HG02588 (cell line): ENCODE results near the gene FLAD1.
A peak's percentile ranks its signal among the peaks of the same experiment; 100 is the strongest.

Experiments
- ATAC-seq: cut with Tn5 transposase; IDR thresholded peaks from one replicate; pipeline ENCODE4 v1.9.1; 2021; ENCODE audit warnings: mild to moderate bottlenecking, moderate library complexity; ENCODE audit not compliant: unreplicated experiment

FLAD1 gene

GRCh38 chr1:155014709-155015508 is 31.8 kb downstream of the FLAD1 start:
- no peak for ATAC-seq

DNA sequence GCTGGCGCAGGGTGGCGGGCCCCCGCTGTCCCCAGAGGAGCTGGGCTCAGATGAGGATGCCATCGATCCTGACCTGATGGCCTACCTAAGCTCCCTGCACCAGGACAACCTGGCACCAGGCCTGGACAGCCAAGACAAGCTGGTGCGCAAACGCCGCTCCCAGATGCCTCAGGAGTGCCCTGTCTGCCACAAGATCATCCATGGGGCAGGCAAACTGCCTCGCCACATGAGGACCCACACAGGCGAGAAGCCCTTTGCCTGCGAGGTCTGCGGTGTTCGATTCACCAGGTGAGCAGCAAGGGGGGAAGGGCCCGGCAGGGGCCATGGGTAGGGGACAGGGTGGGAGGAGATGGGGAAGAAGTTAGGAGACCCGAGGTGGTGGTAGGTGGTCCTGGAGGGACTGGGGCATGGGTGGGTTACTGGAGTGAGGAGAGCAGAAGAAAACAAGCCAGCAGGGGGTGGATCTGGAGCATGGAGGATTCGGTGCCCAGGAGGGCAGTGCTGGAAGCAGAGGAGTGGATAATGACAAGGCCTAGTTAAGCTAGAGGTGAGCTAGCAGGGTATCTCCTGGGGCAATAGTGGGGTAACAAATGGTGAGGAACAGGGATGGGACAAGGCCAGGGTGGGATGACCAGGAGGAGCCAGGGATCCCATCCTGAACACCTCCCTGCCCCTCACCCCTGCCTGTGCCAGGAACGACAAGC is 32.5 kb downstream of the FLAD1 start:
- no peak for ATAC-seq

DNA sequence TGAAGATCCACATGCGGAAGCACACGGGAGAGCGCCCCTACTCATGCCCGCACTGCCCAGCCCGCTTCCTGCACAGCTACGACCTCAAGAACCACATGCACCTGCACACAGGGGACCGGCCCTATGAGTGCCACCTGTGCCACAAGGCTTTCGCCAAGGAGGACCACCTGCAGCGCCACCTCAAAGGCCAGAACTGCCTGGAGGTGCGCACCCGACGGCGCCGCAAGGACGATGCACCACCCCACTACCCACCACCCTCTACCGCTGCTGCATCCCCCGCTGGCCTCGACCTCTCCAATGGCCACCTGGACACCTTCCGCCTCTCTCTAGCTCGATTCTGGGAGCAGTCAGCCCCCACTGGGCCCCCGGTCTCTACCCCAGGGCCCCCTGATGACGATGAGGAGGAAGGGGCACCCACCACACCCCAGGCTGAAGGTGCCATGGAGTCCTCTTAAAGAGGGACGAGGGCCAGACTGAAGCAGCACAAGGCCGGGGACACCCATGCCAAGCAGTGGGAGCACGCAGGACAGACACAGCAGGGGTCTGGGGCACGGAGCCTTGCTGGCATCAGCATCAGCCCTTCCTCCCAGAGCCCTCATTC is 33.2 kb downstream of the FLAD1 start:
- ATAC-seq, result no peak

DNA sequence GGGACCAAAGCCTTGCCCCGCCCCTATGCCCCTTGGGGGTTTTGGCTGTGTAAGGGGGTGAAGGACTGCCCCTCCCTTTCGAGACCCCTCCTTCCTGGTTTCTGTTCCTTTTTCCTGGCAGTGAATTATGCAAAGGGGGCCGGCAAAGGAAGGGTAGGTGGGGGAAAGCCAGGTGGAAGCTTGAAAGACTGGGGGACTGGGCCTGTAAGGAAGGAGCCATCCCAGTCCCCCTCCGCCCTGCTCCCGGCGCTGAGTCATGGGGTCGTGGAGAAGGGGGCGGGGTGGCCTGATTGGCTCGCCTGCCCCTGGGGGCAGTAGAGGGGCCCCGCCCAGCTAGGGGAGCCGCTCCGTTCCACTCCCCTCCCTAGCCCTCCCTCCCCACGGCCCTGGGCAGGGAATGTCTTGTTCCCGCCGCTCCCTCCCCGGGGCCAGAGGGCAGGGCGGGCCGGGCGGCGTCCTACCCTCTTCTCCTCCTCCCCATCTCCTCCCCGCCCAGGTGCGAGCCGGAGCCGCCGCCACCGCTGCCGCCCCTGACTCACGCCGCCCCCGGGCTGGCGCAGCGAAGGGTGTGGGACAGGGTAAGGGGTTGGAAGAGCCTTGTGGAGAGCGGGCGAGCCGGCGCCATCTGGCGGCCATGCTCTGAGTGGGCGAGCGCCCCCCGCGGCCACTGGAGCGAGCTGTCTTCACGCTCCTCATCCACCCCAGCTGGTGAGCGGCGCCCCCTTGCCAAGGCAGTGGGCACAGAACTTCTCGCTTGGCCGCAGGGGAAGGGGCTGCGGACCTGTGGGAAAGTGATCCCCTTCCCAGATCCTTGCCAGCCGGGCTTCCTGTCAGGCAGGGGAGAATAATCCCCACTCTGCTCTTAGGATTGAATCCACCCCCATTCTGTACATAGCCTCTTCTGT is 34.1 kb downstream of the FLAD1 start:
- peak; percentile 70 for ATAC-seq

GRCh38 chr1:155017946-155018316 is 34.8 kb downstream of the FLAD1 start:
- ATAC-seq, result no peak

DNA sequence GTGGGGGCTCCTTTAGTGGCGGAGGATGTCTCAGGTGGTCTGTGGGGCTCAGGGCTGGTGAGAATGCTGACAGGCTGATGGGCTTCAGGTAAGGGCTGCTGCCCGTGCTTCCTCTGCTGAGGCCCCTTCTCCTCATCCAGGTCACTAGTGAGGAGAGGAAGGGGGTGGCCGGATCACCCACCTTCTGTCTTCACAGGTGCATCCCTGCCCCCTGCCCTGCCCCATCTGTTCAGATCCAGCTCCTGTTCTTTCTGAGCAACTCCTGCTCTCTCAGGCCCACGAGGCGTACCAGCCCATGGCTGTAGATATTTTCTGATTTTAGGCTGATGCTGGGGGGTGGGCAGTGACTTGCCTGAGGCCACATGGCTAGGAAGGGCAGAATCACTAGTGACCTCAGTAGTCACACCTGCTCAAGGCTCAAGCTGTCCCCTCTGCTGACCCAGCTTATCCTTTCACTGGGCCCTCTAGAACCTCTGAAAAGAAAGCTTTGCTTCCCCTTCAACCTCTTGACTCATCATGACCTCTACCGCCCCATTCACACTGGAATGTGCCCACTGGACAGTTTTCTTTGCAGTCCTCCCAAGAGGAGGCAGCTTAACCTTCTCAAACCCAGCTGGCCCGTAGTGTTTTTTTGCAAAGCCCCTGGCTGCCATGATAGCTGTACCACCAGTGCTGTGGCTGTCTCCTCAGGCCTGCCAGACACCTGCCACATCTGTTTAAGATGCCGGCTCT is 35.6 kb downstream of the FLAD1 start:
- ATAC-seq, result no peak

GRCh38 chr1:155019377-155020245 is 36.5 kb downstream of the FLAD1 start:
- no peak for ATAC-seq

GRCh38 chr1:155022136-155022926 is 39.2 kb downstream of the FLAD1 start:
- no peak for ATAC-seq

DNA sequence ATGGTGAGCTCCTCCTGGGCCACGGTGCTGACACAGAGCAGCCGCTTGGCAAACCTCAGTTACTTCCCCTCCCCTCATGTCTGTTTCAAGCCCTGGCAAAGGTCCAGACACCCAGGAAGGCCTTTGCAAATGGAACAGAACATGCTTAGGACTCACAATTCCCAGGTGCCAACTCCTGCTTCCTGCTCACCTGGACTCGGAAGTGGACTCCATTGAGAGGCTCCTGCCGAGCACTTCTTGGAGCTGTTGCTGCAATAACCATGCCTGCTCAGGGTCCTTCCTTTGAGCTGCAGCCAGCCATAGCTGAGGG is 39.7 kb downstream of the FLAD1 start:
- no peak for ATAC-seq

DNA sequence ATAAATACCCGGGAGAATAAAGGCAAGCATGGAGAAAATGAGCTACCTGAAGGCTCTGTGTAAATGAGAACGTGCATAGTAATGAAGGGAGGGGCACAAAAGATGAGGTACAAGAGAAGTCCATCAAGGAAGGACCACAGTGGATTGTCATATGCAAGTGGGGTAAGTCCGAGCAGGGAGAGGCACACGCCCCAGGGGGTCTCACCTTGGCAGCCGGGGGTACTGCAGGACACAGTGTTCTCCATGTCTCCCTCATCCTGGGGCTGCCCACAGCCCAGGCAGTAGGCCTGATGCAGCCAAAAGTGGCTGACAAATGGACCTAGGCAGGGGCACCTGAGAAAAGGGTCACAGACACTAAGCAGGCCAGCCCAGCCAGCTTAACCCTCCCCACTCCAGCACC is 40.5 kb downstream of the FLAD1 start:
- no peak for ATAC-seq

DNA sequence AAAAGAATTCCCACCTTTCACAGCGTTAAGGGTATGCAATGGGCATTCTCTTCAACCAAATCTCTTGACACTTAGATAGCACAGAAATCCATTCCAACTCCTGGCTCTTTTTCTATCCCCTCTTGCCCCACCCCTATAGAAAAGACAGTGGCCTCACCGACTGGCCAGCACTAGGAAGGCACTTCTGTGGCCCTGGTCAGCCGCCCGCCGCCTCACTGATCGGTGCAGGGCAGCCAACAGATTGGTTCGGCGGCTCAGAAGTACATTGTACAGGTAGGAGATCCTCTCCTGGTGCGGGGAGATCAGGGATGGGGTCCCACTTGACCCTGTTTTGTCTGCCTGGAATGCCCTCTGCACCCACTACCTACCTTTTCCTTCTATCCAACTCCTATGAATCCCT is 41.2 kb downstream of the FLAD1 start:
- no peak for ATAC-seq

- ATAC-seq, result no peak
Measured at GRCh38 chr1:155026154-155026553, 43.0 kb downstream of the FLAD1 start.

- ATAC-seq, result no peak
Measured at GRCh38 chr1:155026588-155026987, 43.4 kb downstream of the FLAD1 start.

DNA sequence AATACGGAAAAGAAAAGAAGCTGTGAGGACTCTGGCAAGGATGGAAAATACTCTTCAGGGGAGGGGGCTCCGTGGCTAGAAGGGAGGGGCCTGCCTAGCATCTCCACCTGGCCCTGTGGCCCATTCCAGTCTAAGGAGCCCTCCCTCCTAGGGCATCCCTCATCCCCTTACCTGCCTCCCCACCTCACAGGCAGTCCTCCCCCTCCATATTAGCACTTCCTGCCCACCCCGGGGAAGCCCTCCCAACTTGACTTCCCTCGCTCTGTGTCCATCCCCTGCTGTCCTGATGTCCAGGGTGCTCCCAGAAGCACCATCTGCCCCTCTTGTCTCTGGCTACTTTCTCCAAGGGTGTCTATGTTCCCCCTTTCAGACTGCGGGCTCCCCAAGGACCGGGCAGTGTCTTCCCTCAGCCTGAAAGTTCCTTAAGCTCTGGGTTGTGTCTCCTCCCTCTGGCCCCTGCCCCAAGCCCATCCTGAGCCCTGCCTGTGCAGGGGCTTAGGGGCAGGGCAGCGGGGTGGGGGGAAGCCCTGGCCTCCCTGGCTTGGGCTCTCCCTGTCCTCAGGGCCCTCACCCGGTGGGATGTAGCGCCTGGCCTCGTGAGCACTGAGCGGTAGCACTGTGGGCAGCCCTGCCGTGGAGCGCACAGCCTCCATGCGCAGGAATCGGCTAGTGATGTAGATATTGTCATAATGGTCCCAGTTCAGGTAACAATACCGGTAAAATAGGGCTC is 46.5 kb downstream of the FLAD1 start:
- ATAC-seq, result no peak

GRCh38 chr1:155030243-155030795 is 47.2 kb downstream of the FLAD1 start:
- ATAC-seq, result no peak

DNA sequence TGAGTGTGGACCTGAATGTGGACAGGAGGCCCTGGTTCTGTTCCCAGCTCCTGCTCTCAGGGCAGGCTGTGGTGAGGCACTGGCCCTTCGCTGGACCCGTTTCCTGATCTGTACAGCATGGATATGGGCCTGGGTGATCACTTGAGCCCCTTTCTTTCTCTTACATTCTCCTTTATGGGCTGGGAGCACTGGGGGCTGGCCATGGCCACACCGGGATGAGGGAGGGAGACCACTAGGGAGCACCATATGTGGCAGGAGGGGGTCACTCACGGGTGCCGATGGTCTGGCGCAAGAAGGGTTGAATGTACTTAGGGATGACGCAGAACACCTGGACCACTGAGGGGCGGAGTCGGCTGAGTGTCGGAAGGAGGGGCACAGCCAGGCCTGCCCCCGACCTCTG is 47.8 kb downstream of the FLAD1 start:
- ATAC-seq, result no peak

DNA sequence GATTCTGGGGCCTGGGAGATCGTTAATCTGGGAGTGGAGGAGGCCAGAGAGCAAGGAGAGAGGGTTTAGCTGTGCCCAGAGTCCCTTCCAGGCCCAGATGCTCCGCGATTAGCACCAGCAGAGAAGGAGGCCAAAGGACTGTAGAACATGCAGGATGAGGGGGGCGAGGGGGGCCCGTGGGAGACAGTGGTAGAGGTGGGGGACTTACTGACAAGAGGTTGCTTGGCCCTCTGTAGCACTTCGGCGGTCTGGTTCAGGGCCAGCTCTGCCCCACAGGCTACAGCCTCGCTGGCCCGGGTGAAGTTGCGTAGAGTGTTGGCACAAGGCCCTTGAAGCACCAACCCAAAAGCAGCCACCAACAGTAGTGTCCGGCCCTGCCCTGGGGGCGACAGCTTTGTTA is 49.7 kb downstream of the FLAD1 start:
- ATAC-seq, result no peak

DNA sequence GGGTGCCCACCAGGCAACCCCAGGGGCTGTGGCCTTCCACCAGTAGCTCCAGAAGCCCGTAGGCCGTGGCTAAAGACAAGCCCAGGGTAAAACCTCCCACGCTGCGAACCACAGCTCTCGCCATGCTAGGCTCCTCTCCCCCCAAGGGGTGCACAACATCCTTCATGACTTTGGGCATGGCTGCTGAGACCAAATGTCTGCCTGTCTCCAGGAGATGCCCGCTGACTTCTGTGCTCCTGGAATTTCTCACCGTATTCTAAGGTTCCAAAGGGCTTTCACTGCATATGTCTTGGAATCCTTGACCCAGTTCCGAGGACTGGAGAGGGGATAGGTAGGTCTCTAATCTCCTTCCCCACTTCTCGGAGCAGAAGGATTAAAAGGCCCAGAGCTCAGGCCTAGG is 50.4 kb downstream of the FLAD1 start, which contains the start of the genes DCST1 and DCST2:
Gene DCST1, plus strand, starts transcription at position 301 of the 400 bp plus-strand sequence. CDS start 213 bp downstream, outside the sequence.
Gene DCST2, minus strand, starts transcription at position 258 of the 400 bp plus-strand sequence. Its CDS starts 80 bp downstream, at position 178.
- no peak for ATAC-seq
